ENCODE results near the gene CDK15.

Gene CDK15

DNA sequence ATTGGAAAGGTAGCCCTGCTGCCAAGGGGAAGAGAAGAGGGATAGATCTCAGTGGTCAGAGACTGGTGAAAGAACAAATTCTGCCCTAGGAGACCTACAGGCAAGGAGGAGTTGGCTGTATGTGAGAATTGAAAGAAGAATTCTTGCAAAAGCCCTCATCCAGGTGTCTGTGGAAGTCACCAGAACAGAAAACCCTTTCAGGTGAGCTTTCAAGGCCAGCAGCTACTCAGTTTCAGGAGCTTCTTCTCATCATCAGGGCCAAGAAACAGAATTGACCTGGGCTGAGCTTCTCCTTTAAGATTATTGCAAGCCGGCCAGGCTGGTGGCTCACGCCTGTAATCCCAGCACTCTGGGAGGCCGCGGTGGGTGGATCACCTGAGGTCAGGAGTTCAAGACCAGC is 110.2 kb downstream of the CDK15 start:
- no peak for DNase-seq

GRCh38 chr2:201918616-201919307 is 112.4 kb downstream of the CDK15 start:
- DNase-seq, result no peak

- no peak for DNase-seq
These were observed 112.9 kb downstream of the CDK15 start for GRCh38 chr2:201919308-201919634.

DNA sequence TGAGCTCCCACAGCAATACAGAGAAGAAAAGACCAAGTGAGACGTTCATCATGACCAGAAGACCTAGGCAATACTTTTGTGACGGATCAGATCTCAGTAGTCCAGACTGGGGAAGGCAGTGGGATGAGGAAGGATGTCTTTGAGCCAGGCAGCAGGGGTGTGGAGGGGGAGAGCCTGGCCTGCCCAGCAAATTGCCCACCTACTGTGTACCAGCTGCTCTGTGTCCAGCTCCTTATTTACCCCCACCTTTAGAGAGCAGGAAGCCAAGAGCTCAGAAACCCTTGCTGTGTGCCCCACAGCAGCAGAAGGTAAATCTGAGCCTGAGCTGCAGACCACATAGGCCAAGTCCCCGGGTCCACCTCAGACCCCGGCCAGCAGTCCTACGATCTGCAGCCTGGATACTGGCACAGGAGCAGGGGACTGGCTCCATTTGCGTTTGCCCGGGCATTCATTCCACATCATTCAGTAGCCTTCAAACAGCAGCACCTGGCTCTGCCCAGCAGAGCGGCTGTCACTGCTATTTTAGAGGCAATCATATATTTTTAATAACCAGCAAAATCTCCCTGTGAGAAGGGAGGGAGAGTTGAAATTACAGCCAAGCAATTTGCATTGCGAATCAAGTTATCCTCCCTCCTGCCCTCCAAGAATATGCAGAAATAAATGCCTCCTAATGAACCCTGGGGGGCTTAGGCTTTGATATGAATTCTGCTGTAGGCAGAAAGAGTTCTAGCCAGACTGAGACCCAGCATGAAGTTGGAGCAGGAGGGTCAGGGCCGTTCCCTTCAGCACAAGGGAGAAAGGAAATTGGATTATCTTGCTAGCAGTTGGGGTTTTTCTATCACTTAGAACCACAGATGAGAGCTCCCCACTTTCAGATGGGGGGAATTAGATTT is 117.3 kb downstream of the CDK15 start:
- DNase-seq, result no peak

DNA sequence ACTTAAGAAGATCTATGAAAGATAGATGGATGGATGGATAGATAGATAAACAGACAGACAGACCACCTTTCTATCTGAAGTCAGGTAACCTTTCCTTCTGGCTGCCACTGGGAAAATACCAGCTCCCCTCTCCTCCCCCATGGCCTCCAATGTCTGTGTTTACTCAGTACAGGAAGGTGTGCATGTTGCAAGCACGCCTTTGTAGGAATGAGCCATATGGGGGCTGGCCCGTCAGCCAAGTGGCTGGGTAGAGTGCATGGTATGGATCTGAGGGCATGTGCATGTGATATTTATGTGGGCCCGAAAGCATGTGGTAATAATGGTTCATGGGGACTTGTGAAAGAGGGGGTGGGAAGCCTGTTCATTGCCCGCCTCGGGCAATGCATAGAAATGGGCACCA is 118.1 kb downstream of the CDK15 start:
- DNase-seq, result no peak

DNA sequence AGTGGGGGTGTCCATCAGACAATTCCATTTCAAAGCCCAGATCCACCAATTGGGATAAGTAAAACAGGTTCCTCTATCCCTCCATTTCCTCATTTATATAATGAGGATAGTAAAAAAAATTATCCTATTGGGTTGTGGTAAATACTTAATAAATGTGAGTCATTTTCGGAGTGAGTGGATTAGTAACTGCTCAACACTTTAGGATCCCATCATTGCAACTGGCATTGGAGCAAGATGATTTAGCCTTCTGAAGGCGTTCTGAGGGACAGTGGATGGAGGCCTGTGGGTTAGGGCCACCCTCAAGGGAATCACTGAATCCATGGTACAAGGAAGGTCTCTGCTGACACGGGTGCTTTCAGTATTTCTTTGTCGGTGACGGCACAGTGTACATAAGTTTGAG is 118.7 kb downstream of the CDK15 start:
- DNase-seq, result no peak

DNA sequence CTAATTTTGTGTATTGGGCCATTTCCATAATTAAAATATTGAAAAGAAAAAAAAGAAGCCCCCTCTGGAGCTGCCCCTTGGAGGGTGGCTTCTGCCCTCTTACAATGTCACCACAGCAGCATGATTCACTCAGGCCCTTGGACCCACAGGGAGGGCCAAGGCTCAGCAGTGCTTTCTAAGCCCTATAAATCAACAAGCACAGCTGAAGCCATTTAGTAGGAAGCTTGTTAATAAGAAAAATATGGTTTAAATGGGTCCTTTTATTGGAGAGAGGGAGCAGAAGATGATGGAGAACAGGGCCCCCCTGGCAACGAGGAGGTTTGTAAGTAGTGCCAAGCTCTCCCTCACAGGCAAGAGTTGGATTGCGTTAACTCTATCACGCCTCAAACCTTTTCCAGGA is 119.7 kb downstream of the CDK15 start:
- DNase-seq, result no peak

GRCh38 chr2:201928363-201928762 is 122.0 kb downstream of the CDK15 start:
- DNase-seq, result no peak

- DNase-seq, result no peak
These were observed 123.1 kb downstream of the CDK15 start for GRCh38 chr2:201929281-201930026.

GRCh38 chr2:201930043-201930442 is 123.7 kb downstream of the CDK15 start:
- DNase-seq, result no peak

GRCh38 chr2:201930831-201931230 is 124.5 kb downstream of the CDK15 start:
- DNase-seq, result no peak

DNA sequence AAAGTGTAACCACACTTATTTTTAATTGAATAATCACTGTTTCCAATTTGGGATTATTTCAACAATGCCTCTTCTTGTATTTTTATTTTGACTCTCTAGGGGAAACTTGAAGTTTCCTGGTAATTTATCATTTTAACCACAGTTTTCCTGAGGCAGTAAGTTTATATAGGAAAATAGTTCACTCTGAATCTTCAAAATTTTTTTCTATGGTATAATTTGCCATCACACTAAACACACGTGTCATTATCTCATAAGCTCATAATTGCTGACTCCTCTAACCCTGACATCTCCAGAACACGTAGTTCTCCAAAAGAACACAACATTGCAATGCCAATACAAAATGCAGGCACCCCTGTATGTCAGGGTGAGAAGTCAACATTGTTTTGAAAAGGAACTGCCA is 125.1 kb downstream of the CDK15 start:
- no peak for DNase-seq

- no peak for DNase-seq
These were observed 125.6 kb downstream of the CDK15 start for GRCh38 chr2:201931951-201932350.

DNA sequence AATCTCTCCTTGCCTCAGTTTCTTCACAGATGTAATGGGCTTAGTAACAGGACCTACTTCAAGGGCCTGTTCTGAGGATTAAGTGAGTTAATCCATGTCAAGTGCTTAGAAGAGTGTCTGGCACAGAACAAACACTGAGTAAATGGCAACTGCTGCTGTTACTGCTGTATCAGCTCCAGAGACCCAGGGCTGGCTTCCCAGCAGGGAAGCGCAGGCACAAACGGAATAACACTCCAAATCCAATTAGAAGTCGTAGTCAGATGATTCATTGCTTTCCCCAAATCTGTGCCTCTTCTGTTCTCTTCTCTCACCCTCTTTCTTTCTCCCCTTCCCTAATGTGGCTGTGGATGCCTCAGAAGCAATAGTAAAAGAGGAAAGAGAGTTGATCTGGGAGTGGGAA is 126.2 kb downstream of the CDK15 start:
- DNase-seq, result no peak

DNA sequence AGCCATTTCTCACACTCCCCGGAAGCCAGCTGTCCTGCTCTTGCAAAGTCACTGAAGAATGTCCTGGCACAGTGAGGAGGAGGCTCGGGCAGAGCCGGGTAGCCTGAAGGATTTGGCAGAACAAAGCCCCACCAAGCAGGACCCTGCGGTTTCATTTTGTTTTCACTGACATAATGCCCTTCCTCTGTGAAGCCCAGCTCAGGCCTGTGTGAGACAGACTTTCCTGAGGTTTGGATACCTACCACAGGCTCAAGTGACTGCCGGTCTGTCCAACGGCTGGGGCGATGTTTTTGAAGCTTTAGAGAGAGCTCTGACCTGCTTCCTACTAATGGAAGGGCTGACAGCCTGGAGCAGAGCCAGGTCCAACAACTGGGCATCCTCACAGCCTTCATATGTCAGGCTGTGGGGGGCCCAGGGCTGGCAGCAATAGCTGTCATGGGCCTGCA is 127.5 kb downstream of the CDK15 start:
- no peak for DNase-seq

DNA sequence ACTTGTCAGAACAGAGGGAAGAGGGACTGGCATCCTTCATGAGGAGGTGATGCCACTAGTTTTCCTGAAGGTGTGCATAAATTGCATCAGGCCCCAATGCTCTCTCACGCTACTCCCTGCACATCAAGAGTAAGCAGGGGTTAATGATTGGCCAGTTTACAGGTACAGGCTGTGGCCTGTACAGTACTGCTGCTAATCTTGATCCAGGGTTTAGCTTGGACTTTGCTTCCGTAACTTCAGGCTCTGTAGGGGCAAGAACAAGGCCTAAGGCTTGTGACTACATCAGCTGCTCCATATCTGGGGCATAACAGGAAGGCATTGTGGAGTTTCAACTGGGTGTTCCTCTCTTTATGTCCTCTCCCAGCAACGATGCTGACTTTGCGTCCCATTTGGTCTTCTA is 130.5 kb downstream of the CDK15 start:
- DNase-seq, result no peak

GRCh38 chr2:201937343-201937742 is 131.0 kb downstream of the CDK15 start:
- DNase-seq, result no peak

DNA sequence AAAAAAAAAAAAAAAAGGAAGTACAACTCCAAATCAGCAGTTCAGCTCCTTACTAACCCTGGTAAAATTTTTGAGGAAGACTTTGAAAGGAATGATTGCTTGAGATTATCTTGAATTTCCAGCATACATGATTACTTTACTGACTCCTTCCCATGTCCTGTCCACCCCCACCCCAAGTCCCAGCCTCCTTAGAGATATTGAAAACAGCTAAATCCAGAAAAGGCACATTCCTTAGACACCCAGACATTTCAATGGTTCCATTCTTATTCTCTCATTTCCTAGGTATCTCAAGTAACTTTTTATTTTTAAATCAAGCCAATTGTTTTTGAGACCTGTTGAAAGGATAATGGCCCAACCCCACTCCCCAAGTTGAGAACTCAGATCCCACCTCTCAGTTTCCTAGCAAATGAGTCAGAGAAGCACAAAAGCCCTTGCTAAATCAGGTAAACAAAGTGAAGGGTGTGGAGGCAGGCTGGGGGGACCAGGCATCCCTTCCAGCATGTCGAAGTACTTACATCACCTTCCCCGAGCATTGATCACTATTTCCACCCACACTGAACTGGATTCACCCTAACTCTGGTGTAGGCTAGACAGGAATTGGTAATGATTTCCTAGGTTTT is 131.9 kb downstream of the CDK15 start:
- no peak for DNase-seq

DNA sequence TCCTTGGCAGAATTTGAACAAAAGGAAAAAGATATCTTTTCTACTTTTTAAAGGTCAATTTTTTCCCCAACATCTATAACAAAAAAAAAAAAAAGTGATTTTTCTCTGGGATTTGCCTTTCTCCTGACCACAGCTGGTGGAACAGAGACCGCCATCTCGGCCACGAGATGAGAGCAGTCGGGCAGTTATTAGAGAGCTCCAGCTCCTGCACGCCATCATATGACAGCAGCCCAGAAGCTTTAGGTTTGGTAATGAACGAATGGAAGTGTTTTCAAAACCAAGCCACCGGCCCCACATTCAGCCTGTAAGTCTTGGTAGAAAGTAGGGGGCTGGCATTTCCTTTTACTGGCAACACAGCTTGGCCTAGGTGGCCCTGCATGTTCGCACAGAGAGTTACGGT is 132.4 kb downstream of the CDK15 start:
- DNase-seq, result no peak

- no peak for DNase-seq
These were observed 133.2 kb downstream of the CDK15 start for GRCh38 chr2:201939453-201939941.

DNA sequence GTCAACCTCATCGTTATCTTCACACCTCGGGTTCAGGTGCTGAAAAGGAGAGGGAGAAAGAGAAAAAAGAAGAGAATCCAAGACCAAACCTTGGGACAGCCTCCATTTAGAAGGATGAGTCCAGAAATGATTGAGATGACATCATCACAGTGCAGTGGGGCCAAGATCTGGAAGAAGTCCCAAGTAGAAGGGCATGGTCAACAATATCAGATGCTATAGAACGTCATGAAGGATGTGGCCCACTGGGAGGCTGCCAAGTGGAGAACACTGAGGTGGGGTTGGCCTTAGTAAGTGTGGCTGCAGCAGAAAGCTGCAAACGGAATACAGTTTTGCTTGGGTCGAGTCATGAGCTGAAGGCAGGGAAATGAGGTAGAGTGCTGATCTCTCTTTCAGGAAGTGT is 136.2 kb downstream of the CDK15 start:
- DNase-seq, result no peak
